ENCODE results near the gene COL27A1.

COL27A1 gene

DNA sequence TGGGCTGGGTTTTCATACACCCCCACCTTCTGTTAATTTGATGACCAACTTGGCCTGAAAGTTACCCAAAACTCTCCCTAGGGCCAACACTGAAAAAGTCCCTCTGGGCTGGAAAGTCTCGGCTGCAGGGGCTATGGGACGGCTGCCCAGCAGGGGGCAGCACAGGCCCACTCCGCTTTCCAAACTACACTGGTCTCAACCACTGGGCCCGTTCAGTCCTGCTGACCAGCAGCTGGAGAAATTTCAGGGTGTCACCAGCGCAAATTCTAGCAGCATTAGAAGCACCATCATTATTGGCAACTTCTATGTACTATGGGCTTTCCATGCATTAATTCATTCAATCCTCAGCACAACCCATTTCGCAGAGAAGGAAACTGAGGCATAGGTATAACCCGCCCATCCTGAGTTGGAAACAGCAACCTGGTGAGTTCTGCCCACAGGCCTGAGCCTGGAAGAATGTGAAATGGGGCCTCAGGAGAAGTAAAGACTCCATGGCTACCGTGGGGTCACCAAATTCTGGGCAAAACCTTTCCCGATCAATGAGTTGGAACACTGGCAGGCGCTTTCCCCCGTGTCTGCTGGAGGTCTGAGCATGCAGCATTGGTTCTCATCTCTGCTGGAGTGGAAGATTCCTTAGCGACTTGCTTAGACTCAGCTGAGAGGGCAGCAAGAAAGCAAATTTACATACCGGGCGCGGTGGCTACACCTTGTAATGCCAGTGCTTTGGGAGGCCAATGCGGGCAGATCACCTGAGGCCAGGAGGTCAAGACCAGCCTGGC is 184.0 kb downstream of the COL27A1 start:
- no peaks in the 10 kb centered on the region for H3K79me2 ChIP-seq (ENCODE audit: control insufficient read depth, insufficient read depth, low read length, poor library complexity)
- no peak overlapping the region for H3K14ac ChIP-seq (ENCODE audit: low read length)
- H3K79me1 ChIP-seq (ENCODE audit: low read length): peaks cover under 1% of the 10 kb centered on the region
- no peak overlapping the region for H3K27ac ChIP-seq (ENCODE audit: low read depth, low read length)
- H2BK5ac ChIP-seq (ENCODE audit: low read depth, low read length, poor library complexity): no peak overlapping the region
- no peak overlapping the region for H3K23ac ChIP-seq (ENCODE audit: low read length)
- H4K8ac ChIP-seq (ENCODE audit: low read depth, low read length): no peak overlapping the region
- no peak overlapping the region for H3K4ac ChIP-seq (ENCODE audit: low read depth, low read length)
- H4K91ac ChIP-seq (ENCODE audit: low read depth, low read length): no peak overlapping the region
- H2BK12ac ChIP-seq (ENCODE audit: low read length): no peak overlapping the region
- no peak overlapping the region for H2AK5ac ChIP-seq (ENCODE audit: low read length)
- peaks cover 10 to 11% of the 10 kb centered on the region in 2 experiments for H3K4me1 ChIP-seq (ENCODE audit: control insufficient read depth in 1 of 2, insufficient read depth in 2 of 2, low read length in 2 of 2)
- no peaks in the 10 kb centered on the region for H3K27me3 ChIP-seq (ENCODE audit: insufficient read depth, low read length)
- no CpG with 5 or more reads among the region's 16 CpGs for WGBS (ENCODE audit: extremely low coverage, insufficient coverage, insufficient read length)
- peaks cover 29 to 41% of the 10 kb centered on the region in 2 experiments for H3K36me3 ChIP-seq (ENCODE audit: control insufficient read depth in 1 of 2, insufficient read depth in 2 of 2, low read length in 2 of 2)
- no peak overlapping the region for H2AFZ ChIP-seq (ENCODE audit: insufficient read depth, low read length, poor library complexity)
- H3K4me3 ChIP-seq (ENCODE audit: low read depth, low read length): no peak overlapping the region
- DNase-seq: peak; percentile 56 to 77
- H2BK120ac ChIP-seq (ENCODE audit: insufficient read depth, low read length, poor library complexity): no peak overlapping the region
- H3K18ac ChIP-seq (ENCODE audit: low read length): no peak overlapping the region
- H4K12ac ChIP-seq (ENCODE audit: low read depth, low read length): no peak overlapping the region
- no peak overlapping the region for H3K4me2 ChIP-seq (ENCODE audit: low read length)
- no peak overlapping the region for H3K9ac ChIP-seq (ENCODE audit: low read length)
- peaks cover 2% of the 10 kb centered on the region for H3K9me3 ChIP-seq (ENCODE audit: insufficient read depth, low read depth, low read length)

DNA sequence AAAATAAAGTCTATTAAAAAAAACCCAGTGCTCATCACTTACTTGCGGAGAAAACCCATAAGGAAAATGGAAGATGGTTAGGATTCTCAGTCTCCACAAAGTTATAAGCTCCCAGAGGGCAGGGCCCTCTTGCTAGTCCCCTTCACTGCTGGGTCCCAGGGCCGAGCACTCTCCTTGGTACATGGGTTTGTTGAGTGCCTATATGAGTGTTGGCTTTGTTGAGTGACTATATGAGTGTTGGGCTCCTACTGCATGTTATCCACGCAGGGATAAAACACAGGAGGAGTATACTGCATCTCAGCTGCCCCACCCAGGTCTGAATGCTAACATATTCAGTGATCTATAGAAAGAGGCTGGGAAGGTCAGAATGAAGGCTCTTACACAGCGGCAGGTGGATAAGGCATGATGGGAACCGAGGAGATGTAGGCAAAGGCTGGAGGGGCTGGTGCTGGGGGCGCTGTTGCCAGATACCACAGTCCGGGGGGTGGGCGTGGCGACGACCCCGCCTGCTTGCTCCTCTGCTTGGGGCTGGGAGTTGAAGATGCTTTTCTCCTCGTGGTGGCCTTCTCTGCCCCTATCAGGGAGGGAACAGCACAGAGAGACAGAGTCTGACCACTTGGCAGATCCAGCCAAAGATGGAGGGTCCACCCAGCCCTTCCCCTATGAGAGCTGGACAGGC is 186.0 kb downstream of the COL27A1 start:
- Histone ChIP-seq H3K4ac (ENCODE audit: low read depth, low read length) (no peak overlapping the region), H3K4me2 (ENCODE audit: low read length) (no peak overlapping the region), H3K18ac (ENCODE audit: low read length) (no peak overlapping the region), H2BK5ac (ENCODE audit: low read depth, low read length, poor library complexity) (no peak overlapping the region), H3K36me3 (ENCODE audit: control insufficient read depth in 1 of 2, insufficient read depth in 2 of 2, low read length in 2 of 2) (peaks cover 34 to 46% of the 10 kb centered on the region in 2 experiments), H2BK12ac (ENCODE audit: low read length) (no peak overlapping the region), H3K79me1 (ENCODE audit: low read length) (peaks cover 2% of the 10 kb centered on the region), H2AK5ac (ENCODE audit: low read length) (no peak overlapping the region), H2AFZ (ENCODE audit: insufficient read depth, low read length, poor library complexity) (no peak overlapping the region), H3K4me3 (ENCODE audit: low read depth, low read length) (no peak overlapping the region), H3K9me3 (ENCODE audit: insufficient read depth, low read depth, low read length) (no peaks in the 10 kb centered on the region), H3K23ac (ENCODE audit: low read length) (no peak overlapping the region), H4K91ac (ENCODE audit: low read depth, low read length) (no peak overlapping the region), H3K14ac (ENCODE audit: low read length) (no peak overlapping the region), H3K4me1 (ENCODE audit: control insufficient read depth in 1 of 2, insufficient read depth in 2 of 2, low read length in 2 of 2) (peaks cover 10 to 13% of the 10 kb centered on the region in 2 experiments), H4K12ac (ENCODE audit: low read depth, low read length) (no peak overlapping the region), H3K79me2 (ENCODE audit: control insufficient read depth, insufficient read depth, low read length, poor library complexity) (no peaks in the 10 kb centered on the region), H3K27me3 (ENCODE audit: insufficient read depth, low read length) (no peaks in the 10 kb centered on the region), H3K27ac (ENCODE audit: low read depth, low read length) (no peak overlapping the region), H2BK120ac (ENCODE audit: insufficient read depth, low read length, poor library complexity) (no peak overlapping the region), H3K9ac (ENCODE audit: low read length) (no peak overlapping the region), H4K8ac (ENCODE audit: low read depth, low read length) (no peak overlapping the region)
- DNase-seq: no peak
- WGBS (ENCODE audit: extremely low coverage, insufficient coverage, insufficient read length): no CpG with 5 or more reads among the region's 12 CpGs

DNA sequence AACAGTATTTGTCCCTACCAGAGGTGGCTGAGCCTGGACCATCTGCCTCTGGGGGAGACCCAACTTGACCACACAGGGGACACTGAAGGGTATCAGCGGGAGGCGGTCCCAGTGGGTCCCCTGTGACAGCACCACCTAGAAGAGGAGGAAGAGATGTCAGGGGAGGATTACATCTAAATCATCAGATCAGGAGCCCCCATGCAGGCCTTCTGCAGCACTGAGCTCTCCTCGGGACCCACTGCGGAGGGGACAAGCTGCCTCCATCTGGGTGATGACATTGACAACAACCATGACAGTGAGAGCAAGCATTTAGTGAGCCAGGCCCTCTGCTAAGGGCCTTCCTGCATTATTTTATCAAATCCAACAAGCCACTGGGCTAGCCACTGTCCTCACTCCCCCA is 186.7 kb downstream of the COL27A1 start:
- Histone ChIP-seq H3K79me1 (ENCODE audit: low read length) (peaks cover 2% of the 10 kb centered on the region), H3K36me3 (ENCODE audit: control insufficient read depth in 1 of 2, insufficient read depth in 2 of 2, low read length in 2 of 2) (peaks cover 36 to 45% of the 10 kb centered on the region in 2 experiments), H3K79me2 (ENCODE audit: control insufficient read depth, insufficient read depth, low read length, poor library complexity) (no peaks in the 10 kb centered on the region), H3K9ac (ENCODE audit: low read length) (no peak overlapping the region), H2AK5ac (ENCODE audit: low read length) (no peak overlapping the region), H2BK120ac (ENCODE audit: insufficient read depth, low read length, poor library complexity) (no peak overlapping the region), H2AFZ (ENCODE audit: insufficient read depth, low read length, poor library complexity) (no peak overlapping the region), H2BK12ac (ENCODE audit: low read length) (no peak overlapping the region), H3K27me3 (ENCODE audit: insufficient read depth, low read length) (no peaks in the 10 kb centered on the region), H3K4me1 (ENCODE audit: control insufficient read depth in 1 of 2, insufficient read depth in 2 of 2, low read length in 2 of 2) (peaks cover 10 to 13% of the 10 kb centered on the region in 2 experiments), H4K8ac (ENCODE audit: low read depth, low read length) (no peak overlapping the region), H4K91ac (ENCODE audit: low read depth, low read length) (no peak overlapping the region), H3K4me3 (ENCODE audit: low read depth, low read length) (no peak overlapping the region), H3K4ac (ENCODE audit: low read depth, low read length) (no peak overlapping the region), H4K12ac (ENCODE audit: low read depth, low read length) (no peak overlapping the region), H3K14ac (ENCODE audit: low read length) (no peak overlapping the region), H2BK5ac (ENCODE audit: low read depth, low read length, poor library complexity) (no peak overlapping the region), H3K9me3 (ENCODE audit: insufficient read depth, low read depth, low read length) (no peaks in the 10 kb centered on the region), H3K4me2 (ENCODE audit: low read length) (no peak overlapping the region), H3K18ac (ENCODE audit: low read length) (no peak overlapping the region), H3K27ac (ENCODE audit: low read depth, low read length) (no peak overlapping the region), H3K23ac (ENCODE audit: low read length) (no peak overlapping the region)
- no CpG with 5 or more reads among the region's 4 CpGs for WGBS (ENCODE audit: extremely low coverage, insufficient coverage, insufficient read length)
- DNase-seq: no peak

DNA sequence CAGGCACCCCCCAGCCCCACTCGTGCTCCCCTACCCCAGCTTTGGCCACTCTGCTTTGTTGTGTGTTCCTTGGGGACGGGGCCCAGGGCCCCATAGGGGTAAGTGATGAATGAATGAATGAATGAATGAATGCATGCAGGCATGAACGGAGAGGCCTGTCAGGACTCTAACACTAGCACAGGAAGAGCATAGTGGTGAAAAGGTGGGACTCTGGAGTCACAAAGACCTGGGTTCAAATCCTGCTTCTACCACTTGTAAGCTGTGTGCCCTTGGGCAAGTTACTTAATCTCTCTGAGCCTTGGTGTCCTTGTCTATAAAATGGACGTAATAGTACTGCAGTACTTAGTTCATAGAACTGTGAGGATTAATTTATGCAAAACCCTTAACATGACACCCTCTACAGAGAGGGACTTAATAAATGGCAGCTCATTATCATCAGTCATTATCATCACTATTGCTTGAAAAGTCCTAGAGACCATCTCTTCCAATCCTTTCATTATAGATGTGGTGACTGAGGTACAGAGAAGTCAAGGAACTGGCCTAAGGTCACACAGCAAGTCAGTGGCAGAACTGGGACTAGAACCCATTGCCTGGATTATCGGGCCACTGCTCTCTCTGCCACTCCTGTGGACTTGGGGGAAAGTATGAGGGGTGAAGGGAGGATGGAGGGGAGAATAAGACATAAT is 187.6 kb downstream of the COL27A1 start:
- H3K4me3 ChIP-seq (ENCODE audit: low read depth, low read length): no peak overlapping the region
- H2BK120ac ChIP-seq (ENCODE audit: insufficient read depth, low read length, poor library complexity): no peak overlapping the region
- no peak overlapping the region for H3K9ac ChIP-seq (ENCODE audit: low read length)
- H3K36me3 ChIP-seq (ENCODE audit: control insufficient read depth in 1 of 2, insufficient read depth in 2 of 2, low read length in 2 of 2): peaks cover 39 to 42% of the 10 kb centered on the region in 2 experiments
- no peak overlapping the region for H4K8ac ChIP-seq (ENCODE audit: low read depth, low read length)
- no peak overlapping the region for H3K14ac ChIP-seq (ENCODE audit: low read length)
- peak overlapping the region; percentile 21 for H3K4me2 ChIP-seq (ENCODE audit: low read length)
- H2BK12ac ChIP-seq (ENCODE audit: low read length): no peak overlapping the region
- peaks cover 10 to 13% of the 10 kb centered on the region in 2 experiments for H3K4me1 ChIP-seq (ENCODE audit: control insufficient read depth in 1 of 2, insufficient read depth in 2 of 2, low read length in 2 of 2)
- no peak overlapping the region for H3K23ac ChIP-seq (ENCODE audit: low read length)
- no peak overlapping the region for H4K91ac ChIP-seq (ENCODE audit: low read depth, low read length)
- no CpG with 5 or more reads among the region's 5 CpGs for WGBS (ENCODE audit: extremely low coverage, insufficient coverage, insufficient read length)
- no peak overlapping the region for H4K12ac ChIP-seq (ENCODE audit: low read depth, low read length)
- H3K27me3 ChIP-seq (ENCODE audit: insufficient read depth, low read length): no peaks in the 10 kb centered on the region
- H2AFZ ChIP-seq (ENCODE audit: insufficient read depth, low read length, poor library complexity): no peak overlapping the region
- no peak overlapping the region for H2BK5ac ChIP-seq (ENCODE audit: low read depth, low read length, poor library complexity)
- H3K4ac ChIP-seq (ENCODE audit: low read depth, low read length): no peak overlapping the region
- peak overlapping the region; percentile 41 for H3K27ac ChIP-seq (ENCODE audit: low read depth, low read length)
- no peaks in the 10 kb centered on the region for H3K79me2 ChIP-seq (ENCODE audit: control insufficient read depth, insufficient read depth, low read length, poor library complexity)
- no peak overlapping the region for H2AK5ac ChIP-seq (ENCODE audit: low read length)
- peak in 1 of 2 donors; percentile 37 for DNase-seq
- H3K9me3 ChIP-seq (ENCODE audit: insufficient read depth, low read depth, low read length): no peaks in the 10 kb centered on the region
- no peak overlapping the region for H3K18ac ChIP-seq (ENCODE audit: low read length)
- H3K79me1 ChIP-seq (ENCODE audit: low read length): peaks cover 2% of the 10 kb centered on the region

Data from trophoblast cell (in vitro differentiated cells and primary cell).